Measurements from ENCODE around the gene SAMD8.
A peak's percentile ranks its signal among the peaks of the same experiment; 100 is the strongest.

The SAMD8 gene

DNA sequence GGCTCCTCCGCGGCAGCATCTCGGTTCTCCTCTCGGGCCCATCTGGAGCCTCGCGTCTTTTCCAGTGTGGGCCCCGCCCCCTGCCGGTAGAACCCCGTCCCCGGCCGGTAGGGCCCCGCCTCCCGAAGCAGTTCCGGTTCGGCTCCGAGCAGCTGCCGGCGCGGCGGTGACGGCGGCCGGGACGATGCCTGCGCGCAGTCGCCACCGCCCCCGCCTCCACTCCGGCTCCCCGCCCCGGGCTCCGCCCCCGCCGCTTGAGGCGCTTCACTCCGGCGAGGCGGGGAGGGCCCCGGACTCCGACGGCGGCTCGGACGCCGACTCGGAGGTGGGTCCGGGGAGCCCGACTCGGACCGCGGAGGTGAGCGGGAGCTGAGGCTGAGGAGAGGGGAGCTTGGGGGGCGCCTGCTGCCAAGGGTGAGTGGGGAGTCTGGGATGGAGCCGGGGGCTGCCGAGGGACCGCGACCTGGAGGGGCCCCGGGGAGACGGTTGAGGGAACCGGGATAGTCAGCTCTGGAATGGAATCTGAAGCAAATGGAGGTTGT is at the start of gene SAMD8:
SAMD8 (plus strand) TSS at position 292 of the 542 bp plus-strand sequence. CDS start 38,873 bp downstream, outside the sequence.
- DNase-seq (ENCODE audit: low read depth): peak; percentile 91

DNA sequence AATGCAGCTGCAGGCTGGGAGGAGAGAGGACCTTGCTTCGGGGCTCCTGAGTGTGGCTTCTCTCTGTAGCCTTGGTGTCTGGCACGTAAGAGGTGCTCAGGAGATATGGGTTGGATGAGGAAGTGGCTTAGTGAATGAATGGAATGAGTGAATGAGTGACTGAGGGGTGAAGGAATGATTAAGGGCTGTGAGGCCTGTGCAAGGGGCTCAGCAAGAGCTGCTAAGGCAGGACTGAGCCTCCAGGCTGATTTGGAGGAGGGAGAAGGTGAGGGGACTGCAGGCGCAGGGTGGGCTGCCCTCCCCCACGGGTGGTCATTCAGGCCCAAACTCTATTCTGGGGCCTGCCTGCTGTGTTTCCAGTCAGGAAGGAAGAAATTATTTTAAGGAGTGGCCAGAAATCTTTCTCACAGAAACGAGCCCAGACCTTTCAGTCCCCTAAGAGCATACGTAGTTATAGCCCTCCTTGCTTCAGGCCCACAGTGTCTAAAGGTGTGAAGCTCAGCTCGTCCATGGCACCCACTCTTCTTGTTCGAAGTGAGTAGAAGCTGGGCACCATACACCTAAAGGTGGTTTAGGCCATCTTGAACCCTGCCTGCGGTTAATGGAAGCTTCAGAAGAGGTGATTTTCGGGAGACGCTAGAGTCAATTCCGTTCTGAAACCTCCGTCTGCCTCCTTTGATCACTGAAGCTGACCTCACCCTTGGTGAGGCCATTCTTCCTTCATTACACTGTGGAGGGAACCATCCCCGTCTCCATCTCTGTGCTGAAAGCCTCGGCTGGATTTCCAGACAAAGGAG is 49.5 kb upstream of the SAMD8 start:
- no peak for DNase-seq (ENCODE audit: low read depth)

DNA sequence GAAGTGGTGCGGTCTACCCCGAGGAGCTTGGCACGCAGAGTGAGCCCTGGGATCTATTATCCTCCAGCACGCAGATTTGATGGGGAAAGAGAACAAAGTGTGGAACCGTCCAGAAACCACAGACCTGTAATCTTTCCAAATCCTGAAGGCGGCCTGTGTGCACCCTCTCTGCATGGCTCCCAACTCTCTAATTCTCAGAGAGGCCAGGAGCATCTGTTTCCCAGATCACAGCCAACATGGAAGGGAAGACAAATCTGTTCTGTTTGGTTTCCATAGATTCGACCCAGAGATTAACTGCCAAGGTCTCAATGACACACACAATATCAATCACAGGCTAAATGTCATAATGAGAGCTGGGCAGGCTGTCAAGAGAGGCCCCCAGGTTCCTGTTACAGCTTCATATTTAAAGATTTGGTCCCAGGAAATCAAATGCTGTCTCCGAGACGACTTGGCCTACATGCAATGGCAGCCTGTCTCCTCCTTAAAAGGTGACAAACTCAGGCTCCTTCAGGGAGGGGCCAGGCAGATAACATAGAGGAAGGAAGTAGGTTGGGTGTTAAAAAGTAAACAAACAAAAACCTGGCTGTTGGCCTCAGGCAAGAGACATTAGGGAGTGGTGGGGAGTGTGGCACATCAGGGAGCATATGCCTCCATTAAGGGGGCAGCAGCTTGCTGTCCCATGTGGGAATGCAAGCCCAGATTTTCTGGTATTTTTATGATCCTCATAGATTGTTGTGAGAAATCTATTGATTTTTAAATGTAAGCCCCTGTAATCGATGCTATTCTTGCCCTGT is 48.8 kb upstream of the SAMD8 start:
- DNase-seq (ENCODE audit: low read depth): peak; percentile 52

DNA sequence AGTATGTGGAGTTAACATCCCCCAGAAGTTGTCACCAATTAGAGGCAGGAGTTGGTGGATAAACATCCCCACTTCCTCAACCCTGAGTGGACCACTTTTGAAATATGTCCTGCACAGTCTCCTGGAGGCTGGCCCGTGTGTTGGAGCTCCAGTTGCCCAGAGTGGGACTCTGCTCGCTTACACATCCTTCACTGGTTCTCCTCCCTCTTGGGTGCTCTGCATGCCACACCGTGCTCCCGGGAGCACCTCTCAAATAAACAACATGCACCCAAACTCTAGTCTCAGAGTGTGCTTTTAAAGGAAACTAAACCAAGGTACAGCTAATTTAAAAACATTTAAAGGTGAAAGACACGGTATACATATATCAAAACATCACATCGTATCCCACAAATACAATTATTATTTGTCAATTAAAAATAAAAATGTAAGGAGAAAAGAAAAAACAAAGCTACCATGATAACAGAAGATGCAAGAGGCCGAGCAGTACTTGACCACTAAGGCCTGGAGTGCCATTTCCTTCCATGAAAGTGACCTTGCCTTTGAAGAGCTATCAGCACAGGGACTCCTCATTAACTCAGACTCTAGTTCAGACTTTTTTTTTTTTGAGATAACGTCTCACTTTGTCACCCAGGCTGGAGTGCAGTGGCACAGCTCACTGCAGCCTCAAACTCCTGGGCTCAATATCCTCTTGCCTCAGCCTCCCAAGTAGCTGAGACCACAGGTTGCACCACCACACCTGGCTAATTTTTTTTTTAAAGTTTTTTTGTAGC is 47.8 kb upstream of the SAMD8 start:
- no peak for DNase-seq (ENCODE audit: low read depth)

DNA sequence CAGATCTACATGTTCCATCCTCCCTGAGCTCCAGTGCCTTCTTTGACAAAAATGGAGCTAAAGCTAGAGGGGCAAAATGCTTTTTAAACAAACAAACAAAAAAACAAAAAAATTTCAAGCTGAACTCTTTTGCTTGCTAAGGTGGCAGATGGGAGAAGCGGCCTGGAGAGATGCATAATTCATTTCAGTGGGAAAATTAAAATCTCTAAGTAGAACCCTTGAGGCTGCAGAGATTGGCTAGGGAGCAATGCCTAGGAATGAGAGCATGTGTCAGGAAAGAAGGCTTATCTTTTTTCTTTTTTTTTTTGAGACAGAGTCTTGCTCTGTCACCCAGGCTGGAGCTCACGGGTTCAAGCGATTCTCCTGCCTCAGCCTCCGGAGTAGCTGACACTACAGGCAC is 46.4 kb upstream of the SAMD8 start:
- DNase-seq (ENCODE audit: low read depth): no peak

DNA sequence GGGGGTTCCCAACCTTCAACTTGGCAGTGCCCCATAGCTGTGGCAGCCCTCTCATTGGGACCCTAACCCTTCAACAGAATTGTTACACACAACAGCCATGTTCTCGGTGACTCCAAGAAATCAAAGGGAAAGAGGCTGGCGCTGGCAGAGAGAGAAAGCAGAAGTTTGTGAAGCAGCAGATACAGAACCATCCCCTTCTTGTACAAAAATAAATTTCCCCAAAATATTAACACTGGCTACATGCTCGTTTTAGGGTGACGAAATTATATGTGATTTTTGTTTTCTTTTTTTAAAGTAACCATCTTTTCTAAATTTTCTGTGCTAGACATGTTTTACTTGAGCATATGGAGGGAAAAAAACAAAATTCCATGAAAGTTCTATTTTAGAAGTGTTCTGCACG is 45.2 kb upstream of the SAMD8 start:
- no peak for DNase-seq (ENCODE audit: low read depth)

DNA sequence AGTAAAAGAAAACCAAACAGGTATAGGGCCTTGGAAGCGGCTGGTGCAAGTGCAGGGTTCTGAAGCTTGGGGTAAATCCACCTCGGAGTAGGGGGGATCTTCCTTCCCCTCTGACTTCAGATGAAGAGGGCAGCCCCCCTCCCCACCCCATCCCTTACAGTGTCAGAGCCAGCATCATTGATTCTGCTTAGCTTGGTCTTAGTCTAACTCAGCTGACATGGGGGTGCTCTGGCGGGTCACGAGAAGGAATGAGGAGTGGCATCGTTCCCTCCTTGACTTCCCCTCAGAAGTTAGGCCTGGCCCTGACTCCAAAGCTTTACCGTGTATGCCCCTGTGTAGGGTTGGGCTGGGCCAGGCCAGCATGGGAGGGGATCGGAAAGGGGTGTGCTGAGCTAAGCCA is 44.2 kb upstream of the SAMD8 start:
- no peak for DNase-seq (ENCODE audit: low read depth)

DNA sequence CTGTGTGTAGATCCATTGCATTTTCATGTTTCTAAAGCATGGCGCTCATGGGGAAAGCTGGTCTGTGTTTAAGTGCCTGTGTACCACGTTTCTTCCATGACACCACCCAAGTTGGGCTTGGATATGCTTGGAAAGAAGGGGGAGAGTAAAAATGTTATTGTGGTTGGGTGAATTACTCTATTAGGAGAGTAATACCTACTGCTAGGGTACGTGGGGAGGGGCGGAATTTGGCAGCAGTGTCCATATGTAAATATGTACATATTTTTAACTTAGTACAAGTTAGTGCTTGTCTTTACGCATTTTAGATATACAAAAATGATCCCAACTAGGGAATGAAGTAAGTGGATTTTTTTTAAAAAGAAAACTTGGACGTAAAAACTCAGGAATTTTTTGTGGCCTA is 42.9 kb upstream of the SAMD8 start:
- no peak for DNase-seq (ENCODE audit: low read depth)

DNA sequence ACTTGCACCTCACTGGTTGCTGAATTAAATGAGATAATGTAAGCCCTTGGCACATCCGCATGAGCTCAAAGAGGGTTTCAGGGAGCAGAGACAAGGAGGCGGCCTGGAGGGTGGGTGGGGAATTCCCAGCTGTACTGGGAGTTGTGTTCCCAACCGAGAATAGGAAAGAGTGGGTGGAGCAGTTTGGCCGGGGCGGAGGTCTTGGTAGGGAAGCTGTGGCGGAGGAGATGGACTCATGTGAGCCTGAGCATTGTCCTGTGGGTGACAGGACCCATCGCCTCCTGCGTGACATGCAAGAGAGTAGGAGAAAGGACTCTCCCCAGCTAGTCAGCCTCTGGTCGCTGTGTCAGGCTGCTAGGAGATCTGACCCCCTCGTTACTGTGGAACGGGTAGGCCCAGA is 41.0 kb upstream of the SAMD8 start:
- DNase-seq (ENCODE audit: low read depth): no peak

DNA sequence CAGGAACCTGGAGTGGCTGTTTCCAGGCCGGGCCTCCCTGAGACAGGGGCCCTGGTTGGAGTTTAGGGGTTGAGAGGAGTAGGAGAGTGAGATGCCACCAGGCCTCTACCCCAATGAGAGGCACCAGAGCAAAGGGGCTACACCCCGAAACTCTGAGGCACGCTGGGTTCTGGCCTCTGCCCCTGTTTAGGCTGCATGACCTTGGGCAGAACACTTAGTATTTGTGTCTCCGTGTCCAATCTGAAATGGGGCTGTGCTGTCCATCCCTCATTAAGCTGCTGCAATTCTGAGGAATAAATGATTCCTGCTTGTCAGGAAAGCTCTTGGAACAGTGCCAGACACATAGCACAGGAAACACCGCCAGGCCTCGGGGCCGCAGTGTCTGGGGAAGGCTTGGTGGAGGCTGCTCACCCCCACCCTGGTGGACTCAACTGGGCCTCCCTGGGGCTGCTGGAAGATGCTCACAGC is 40.5 kb upstream of the SAMD8 start:
- DNase-seq (ENCODE audit: low read depth): peak; percentile 57

DNA sequence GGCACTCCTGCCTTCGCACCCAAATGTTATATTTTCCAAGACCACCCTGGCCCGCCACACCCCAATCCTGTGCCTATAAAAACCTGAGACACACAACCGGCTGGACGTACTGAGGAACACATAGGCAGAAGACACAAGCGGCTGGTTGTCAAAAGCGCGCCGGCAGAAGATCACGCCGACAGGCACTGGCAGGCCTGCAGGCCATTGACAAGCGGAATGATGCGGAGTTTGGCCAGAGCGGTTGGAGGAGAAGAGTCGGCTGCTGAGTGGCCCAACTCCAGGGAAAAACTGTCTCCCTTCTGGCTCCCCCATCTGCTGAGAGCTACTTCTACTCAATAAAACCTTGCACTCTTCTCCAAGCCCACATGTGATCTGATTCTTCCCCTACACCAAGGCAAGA is 39.7 kb upstream of the SAMD8 start:
- no peak for DNase-seq (ENCODE audit: low read depth)

DNA sequence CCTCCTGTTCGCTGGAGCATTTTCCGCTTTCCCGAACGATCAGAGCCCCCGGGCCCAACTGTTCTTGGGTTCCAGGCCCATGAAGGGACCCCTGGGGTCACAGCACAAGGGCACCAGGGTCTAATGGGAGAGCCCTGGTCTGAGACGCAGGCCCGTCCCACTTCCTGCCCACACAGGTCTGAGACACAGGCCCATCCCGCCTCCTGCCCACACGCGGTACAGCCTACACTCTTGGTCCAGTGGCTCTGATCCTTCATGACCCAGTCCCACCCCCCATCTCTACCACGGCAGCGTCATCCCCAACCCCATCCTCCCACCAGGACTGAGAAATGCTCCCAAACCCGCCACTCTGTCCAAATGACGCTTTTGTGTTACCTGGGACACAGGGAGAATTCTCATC is 38.7 kb upstream of the SAMD8 start:
- DNase-seq (ENCODE audit: low read depth): no peak

DNA sequence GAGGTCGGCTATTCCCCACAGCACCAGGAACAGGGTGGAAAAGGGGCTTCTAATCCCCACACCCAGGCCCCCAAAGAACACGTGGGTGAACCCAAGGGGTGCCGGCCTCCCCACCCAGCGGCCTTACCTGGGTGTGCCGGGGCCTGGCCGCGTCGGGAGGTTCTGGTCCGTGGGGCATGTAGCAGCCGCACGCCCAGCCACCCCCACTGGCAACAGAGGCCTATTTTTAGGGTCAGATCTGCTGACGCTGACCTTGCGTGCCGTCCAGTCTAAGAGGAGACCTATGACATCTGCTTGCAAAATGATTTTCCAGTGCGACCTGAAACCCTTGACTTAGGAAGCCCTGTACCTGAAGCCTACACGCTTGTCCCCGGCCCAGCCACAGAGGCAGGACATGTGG is 38.0 kb upstream of the SAMD8 start:
- no peak for DNase-seq (ENCODE audit: low read depth)

DNA sequence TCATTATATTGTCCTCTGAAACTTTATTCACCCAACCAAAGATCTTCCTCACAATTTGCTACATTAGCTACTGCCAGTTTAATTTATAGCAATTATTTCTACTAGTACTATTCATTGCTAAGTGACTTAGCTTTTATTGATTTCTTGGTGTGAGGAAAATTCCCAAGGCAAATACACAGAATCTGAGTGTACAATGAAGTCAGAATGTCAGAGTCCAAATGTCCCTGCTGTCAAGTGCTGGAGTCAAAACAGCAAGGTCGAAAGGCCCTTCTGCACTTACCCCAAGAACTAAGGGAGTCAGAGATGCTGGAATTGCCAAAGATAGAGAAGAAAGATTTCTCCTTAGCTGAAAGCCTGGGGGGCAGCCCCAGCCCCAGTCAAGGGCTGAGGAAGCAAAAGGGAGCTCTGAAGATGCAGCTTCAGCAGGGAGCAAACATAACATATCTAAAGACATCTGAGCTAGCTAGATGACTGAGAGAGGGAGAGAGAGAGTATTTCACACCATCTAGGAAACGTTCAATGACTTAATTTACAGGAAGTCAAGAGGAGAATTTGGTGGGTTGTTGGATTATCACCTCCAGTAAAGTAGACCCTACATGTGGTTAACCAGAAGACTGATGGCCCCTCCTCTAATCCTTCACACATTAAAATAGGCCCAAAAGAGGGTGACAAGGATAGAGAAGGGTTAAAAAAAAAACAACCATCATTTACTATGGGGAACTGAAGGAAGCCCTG is 36.6 kb upstream of the SAMD8 start:
- no peak for DNase-seq (ENCODE audit: low read depth)

DNA sequence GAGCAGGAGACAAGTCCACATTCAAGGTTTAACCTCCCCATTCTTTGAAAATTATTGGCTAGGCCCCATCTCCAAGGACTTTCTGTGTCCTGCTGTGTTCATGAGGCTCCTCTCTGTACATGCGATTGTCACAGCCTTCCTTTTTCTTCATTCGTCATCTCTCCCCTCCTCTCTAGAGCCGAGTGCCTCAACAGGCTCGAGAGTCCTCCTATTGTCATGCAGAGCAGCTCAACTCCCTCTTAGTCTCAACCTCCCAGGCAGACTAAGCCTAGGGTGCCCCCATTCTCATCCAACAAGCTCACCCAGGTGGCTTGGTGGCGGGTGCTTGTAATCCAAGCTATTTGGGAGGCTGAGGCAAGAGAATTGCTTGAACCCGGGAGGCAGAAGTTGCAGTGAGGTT is 35.1 kb upstream of the SAMD8 start:
- DNase-seq (ENCODE audit: low read depth): no peak

DNA sequence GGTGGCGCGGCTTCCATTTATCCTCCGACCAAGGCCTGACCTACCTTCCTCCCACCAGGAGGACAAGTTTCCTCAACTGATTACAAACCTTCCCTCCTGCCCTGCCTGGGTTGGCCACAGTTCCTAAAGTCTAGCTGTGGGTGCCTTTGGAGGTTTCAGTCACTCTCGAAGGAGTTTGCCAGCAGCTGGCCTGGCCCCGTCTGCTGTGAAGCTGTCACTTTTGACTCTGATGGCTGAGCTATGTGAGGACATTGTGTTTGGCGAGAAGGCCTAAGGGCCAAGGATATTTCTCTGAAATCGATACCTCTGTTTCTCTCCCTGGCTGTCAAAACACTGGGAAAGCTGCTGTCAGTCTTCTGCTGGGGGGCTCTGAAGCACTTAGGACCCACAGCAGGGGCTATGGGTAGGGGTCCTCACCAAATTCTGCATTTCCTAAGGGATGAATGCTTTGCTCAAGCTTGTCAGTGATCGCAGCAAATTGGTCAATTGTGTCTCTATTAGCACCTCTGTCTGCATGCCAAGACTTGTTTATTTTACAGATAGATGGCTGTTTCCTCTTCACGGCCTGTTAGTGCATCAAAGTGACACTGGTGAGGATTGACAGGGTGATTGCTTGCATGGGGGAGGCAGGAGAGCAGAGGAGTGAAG is 31.9 kb upstream of the SAMD8 start:
- no peak for DNase-seq (ENCODE audit: low read depth)

DNA sequence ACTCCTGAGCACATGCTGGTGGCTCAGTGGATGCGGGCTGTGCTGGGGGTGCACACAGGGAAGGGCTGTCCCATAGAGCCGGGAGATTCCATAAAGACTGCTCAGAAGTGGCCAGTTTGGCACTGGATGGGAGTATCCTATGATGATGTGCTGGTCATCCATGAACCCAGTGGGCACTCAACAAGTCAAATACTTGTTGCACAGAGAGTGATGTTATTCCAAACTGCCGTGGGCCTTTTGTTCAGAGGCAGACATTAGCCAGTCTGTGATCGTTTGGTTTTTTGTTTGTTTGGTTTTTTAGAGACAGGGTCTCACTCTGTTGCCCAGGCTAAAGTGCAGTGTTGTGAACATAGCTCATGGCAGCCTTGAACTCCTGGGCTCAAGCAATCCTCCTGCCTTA is 30.9 kb upstream of the SAMD8 start:
- DNase-seq (ENCODE audit: low read depth): no peak

DNA sequence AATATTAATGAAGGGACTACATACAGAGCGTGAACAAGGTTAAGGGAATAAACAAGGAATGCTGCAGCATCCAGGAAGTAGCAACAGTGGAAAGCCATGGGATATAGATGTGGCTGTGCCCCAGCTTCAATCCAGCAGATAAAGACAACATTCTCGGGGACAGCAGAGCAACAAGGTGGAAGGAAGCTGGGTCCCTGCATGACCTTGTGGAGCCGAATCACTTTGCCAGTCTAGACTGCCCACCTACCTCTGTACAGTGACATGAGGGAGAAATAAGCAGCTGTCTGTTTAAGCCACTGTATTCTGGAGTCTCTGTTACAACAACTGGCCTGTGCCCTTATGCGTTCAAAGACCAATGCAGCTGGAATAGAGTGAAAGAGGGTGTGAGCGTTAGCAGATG is 30.1 kb upstream of the SAMD8 start:
- no peak for DNase-seq (ENCODE audit: low read depth)

DNA sequence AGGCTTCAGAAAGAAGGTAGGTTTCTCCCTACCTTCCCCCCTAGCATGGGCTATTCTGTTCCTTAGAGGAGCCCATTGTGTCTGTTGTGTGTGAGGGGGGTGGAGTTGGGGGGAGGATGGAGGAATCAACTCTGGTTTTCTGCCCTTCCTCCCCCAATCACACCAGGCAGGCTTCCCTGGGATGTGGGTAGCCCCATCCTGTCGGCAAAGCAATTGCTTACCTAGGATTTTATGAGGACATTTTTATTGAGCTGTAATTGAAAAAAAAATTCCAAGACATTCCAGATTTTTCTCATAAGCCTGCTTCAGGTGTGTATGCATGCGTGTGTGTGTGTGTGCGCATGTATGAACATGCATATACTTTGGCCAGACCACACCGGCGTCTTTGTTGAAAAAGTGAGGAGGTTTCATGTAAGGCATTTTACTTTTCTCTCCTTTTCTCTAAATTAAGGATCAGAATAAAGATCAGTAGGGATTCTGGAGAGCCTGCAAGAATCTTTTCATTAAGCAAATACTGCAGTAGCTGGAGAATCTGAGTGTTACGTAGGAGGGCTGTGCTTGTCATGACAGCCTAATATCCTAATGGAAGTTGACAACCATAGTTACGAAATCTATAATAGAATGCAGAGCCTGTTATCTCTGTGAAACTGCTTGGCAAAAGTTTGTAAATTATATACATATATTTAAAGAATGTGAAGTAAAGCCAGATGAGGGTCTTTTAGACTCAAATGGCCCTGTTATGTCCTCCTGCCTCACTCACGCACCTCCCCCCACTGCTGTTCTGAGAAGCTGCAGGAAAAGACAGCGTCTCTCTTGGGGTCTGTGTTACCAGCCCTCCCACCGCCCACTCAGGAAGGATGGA is 27.3 kb upstream of the SAMD8 start:
- DNase-seq (ENCODE audit: low read depth): peak; percentile 75

DNA sequence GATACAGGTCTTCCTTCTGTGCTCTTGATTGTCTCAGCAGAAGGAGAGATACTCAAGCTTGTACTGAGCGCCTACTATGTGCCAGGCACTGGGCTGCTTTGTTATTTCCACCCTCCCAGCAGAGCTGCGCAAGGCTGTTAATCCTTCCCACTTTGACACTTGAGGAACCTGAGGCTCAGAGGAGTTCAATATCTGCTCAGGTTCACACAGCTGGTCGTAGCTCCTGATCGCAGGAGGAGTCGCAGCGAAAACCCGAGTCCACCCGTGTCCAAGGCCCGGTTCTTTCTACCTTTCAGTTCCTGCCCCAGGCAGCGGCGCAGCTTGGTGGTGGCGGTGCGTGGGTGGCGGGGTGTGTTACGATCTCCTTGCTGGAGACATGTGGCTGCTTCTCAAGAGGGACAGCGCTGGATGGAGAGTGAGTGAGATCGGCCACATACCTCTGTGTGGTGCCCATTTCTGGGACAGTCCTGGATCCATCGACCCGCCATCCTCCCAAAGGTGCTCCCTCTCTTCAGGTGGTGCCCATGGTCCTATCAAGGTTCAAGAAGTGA is 26.5 kb upstream of the SAMD8 start:
- DNase-seq (ENCODE audit: low read depth): no peak
